GM23338 (cell line): ENCODE results near the gene REXO5. TPM values are rescaled to one million over a fixed set of nuclear protein-coding genes. Genes with fewer than 3 reads are reported as not detected.

ENCODE experiments used
- ATAC-seq: fragments of 200-7000 bp; cut with Tn5 transposase; 3 replicates; pipeline ENCODE4 v1.9.1; 2020
- DNase-seq: peaks from one replicate; pipeline ENCODE4 v3.0.0-alpha.2; 2015; ENCODE audit warnings: low spot score
- H2AFZ ChIP-seq: fragments of 200-600 bp; sonication (generic); 2 replicates; pipeline ENCODE4 v1.8.0; 2016; ENCODE audit warnings: antibody characterized with exemption, mild to moderate bottlenecking, moderate library complexity
- H3F3A ChIP-seq: fragments of 200-600 bp; sonication (generic); replicated peaks from 2 replicates; pipeline ENCODE4 v1.8.0; 2017; ENCODE audit warnings: antibody characterized with exemption, mixed run types, low read depth
- H3K27ac ChIP-seq: fragments of 200-600 bp; sonication (generic); 2 replicates; pipeline ENCODE4 v1.6.1; 2016; ENCODE audit warnings: low read depth
- H3K27me3 ChIP-seq: fragments of 200-600 bp; sonication (generic); 2 replicates; pipeline ENCODE4 v1.8.0; 2016; ENCODE audit warnings: mild to moderate bottlenecking, mixed run types, moderate library complexity; ENCODE audit not compliant: insufficient read depth
- H3K36me3 ChIP-seq: fragments of 200-600 bp; sonication (generic); 2 replicates; pipeline ENCODE4 v1.8.0; 2016; ENCODE audit warnings: mild to moderate bottlenecking; ENCODE audit not compliant: insufficient read depth
- H3K4me1 ChIP-seq: fragments of 200-600 bp; sonication (generic); 2 replicates; pipeline ENCODE4 v1.8.0; 2016; ENCODE audit warnings: mild to moderate bottlenecking, moderate library complexity; ENCODE audit not compliant: insufficient read depth
- H3K4me2 ChIP-seq: fragments of 200-600 bp; sonication (generic); 2 replicates; pipeline ENCODE4 v1.7.1; 2017; ENCODE audit warnings: mixed run types
- H3K4me3 ChIP-seq: fragments of 200-600 bp; sonication (generic); 2 replicates; pipeline ENCODE4 v1.6.1; 2016; ENCODE audit warnings: mixed run types
- H3K79me2 ChIP-seq: fragments of 200-600 bp; sonication (generic); replicated peaks from 2 replicates; pipeline ENCODE4 v1.8.0; 2017; ENCODE audit warnings: mild to moderate bottlenecking; ENCODE audit not compliant: insufficient read depth
- H3K9me2 ChIP-seq: fragments of 200-600 bp; sonication (generic); 2 replicates; pipeline ENCODE4 v1.8.0; 2017; ENCODE audit not compliant: insufficient read depth
- H4K20me1 ChIP-seq: fragments of 200-600 bp; sonication (generic); replicated peaks from 2 replicates; pipeline ENCODE4 v1.8.0; 2017; ENCODE audit warnings: mild to moderate bottlenecking; ENCODE audit not compliant: insufficient read depth
- H3K27ac Mint-ChIP-seq: 2 replicates; pipeline ENCODE4 v1.8.0; 2020; ENCODE audit warnings: inconsistent platforms, mild to moderate bottlenecking, moderate library complexity, mixed read lengths
- H3K27me3 Mint-ChIP-seq: 3 replicates; pipeline ENCODE4 v1.8.0; 2022; ENCODE audit warnings: low read depth, mild to moderate bottlenecking, moderate library complexity, mixed read lengths, inconsistent platforms; ENCODE audit not compliant: insufficient read depth, poor library complexity
- H3K36me3 Mint-ChIP-seq: 3 replicates; pipeline ENCODE4 v1.8.0; 2021; ENCODE audit warnings: low read depth, mild to moderate bottlenecking, inconsistent platforms, moderate library complexity, mixed read lengths
- H3K4me1 Mint-ChIP-seq: 3 replicates; pipeline ENCODE4 v1.8.0; 2020; ENCODE audit warnings: mild to moderate bottlenecking, inconsistent platforms, mixed read lengths
- H3K4me3 Mint-ChIP-seq: 3 replicates; pipeline ENCODE4 v1.8.0; 2021; ENCODE audit warnings: moderate library complexity, mild to moderate bottlenecking, inconsistent platforms, mixed read lengths
- H3K9me3 Mint-ChIP-seq: 3 replicates; pipeline ENCODE4 v1.8.0; 2020; ENCODE audit warnings: moderate library complexity, mild to moderate bottlenecking, inconsistent platforms, mixed read lengths
- CREB1 ChIP-seq: fragments of 250-450 bp; sonication (Bioruptor Pico); IDR thresholded peaks from 2 replicates; pipeline ENCODE4 v1.5.0; 2020; ENCODE audit warnings: low read depth, mild to moderate bottlenecking, moderate library complexity
- EZH2 ChIP-seq: fragments of 200-600 bp; sonication (generic); IDR thresholded peaks from one replicate; pipeline ENCODE4 v1.8.0; 2017; ENCODE audit warnings: antibody characterized with exemption, mild to moderate bottlenecking, low read depth; ENCODE audit not compliant: unreplicated experiment
- EZH2phosphoT487 ChIP-seq: fragments of 200-600 bp; sonication (generic); IDR thresholded peaks from one replicate; pipeline ENCODE4 v1.8.1; 2018; ENCODE audit warnings: antibody characterized with exemption; ENCODE audit not compliant: unreplicated experiment
- JUNB ChIP-seq: IDR thresholded peaks from one replicate; pipeline ENCODE4 v1.6.1; 2016; ENCODE audit warnings: antibody characterized with exemption; ENCODE audit not compliant: unreplicated experiment
- NANOG ChIP-seq: IDR thresholded peaks from 2 replicates; pipeline ENCODE4 v1.6.1; 2016; ENCODE audit warnings: antibody characterized with exemption, borderline replicate concordance
- STAT1 ChIP-seq: IDR thresholded peaks from one replicate; pipeline ENCODE4 v1.6.1; 2016; ENCODE audit warnings: antibody characterized with exemption; ENCODE audit not compliant: unreplicated experiment
- ZNF114 ChIP-seq: fragments of 250-450 bp; sonication (Bioruptor Pico); IDR thresholded peaks from 2 replicates; pipeline ENCODE4 v1.5.0; 2020; ENCODE audit warnings: mild to moderate bottlenecking, moderate library complexity
- ZNF331 ChIP-seq: fragments of 250-450 bp; sonication (Bioruptor Pico); IDR thresholded peaks from 2 replicates; pipeline ENCODE4 v1.5.0; 2020; ENCODE audit warnings: low read depth, mild to moderate bottlenecking, moderate library complexity
- polyA plus RNA-seq: library from polyadenylated mRNA; unstranded; fragments of >200 nt; fragmentation: Nextera tagmentation; extraction: Ambion mirVana; gene quantifications from 2 replicates; pipeline ENCODE4 v1.2.1, GENCODE V29; 2016
- total RNA-seq: library from RNA; depleted of rRNA; stranded (reverse); fragments of >200 nt; shearing (Covaris generic); gene quantifications from 2 replicates; pipeline ENCODE4 v1.2.3, GENCODE V29; 2014
- TF ChIP-seq, protein P1 (sequence below): fragments of 250-450 bp; sonication (Bioruptor Pico); IDR thresholded peaks from 2 replicates; pipeline ENCODE4 v1.5.0; 2020; ENCODE audit warnings: mild to moderate bottlenecking, moderate library complexity

The REXO5 gene
- total and polyA plus RNA-seq, 2 experiments from 2014 or later, result 6.5 to 6.9 TPM

DNA sequence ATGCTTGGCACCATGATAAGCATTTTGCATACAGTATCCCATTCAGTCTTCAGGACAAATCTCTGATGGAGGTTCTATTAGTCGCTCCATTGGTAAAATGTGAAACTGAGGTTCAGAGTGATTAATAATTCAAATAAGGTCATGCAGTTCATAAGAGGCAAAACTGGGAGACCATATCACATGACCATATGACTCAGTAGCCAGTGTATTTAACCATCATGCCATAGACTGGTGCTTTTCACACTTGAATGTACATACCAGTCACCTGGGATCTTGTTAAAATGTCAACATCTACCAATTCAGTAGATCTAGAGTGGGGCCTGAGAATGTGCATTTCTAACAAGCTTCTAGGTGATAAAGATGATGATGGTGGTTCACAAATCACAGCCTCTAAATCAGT lies 38.2 kb upstream of the REXO5 start:
- Mint-ChIP-seq H3K4me1 (peaks cover 5% of the 10 kb centered on the region; the same call in 2 of the 3 replicates), H3K9me3 (no peaks in the 10 kb centered on the region; the same call in 2 of the 3 replicates), H3K27ac (no peak overlapping the region), H3K36me3 (no peaks in the 10 kb centered on the region), H3K27me3 (peaks cover 2% of the 10 kb centered on the region), H3K4me3 (no peak overlapping the region)
- no peak for TF ChIP-seq EZH2phosphoT487
- no peak for TF ChIP-seq JUNB
- TF ChIP-seq, protein P1, sequence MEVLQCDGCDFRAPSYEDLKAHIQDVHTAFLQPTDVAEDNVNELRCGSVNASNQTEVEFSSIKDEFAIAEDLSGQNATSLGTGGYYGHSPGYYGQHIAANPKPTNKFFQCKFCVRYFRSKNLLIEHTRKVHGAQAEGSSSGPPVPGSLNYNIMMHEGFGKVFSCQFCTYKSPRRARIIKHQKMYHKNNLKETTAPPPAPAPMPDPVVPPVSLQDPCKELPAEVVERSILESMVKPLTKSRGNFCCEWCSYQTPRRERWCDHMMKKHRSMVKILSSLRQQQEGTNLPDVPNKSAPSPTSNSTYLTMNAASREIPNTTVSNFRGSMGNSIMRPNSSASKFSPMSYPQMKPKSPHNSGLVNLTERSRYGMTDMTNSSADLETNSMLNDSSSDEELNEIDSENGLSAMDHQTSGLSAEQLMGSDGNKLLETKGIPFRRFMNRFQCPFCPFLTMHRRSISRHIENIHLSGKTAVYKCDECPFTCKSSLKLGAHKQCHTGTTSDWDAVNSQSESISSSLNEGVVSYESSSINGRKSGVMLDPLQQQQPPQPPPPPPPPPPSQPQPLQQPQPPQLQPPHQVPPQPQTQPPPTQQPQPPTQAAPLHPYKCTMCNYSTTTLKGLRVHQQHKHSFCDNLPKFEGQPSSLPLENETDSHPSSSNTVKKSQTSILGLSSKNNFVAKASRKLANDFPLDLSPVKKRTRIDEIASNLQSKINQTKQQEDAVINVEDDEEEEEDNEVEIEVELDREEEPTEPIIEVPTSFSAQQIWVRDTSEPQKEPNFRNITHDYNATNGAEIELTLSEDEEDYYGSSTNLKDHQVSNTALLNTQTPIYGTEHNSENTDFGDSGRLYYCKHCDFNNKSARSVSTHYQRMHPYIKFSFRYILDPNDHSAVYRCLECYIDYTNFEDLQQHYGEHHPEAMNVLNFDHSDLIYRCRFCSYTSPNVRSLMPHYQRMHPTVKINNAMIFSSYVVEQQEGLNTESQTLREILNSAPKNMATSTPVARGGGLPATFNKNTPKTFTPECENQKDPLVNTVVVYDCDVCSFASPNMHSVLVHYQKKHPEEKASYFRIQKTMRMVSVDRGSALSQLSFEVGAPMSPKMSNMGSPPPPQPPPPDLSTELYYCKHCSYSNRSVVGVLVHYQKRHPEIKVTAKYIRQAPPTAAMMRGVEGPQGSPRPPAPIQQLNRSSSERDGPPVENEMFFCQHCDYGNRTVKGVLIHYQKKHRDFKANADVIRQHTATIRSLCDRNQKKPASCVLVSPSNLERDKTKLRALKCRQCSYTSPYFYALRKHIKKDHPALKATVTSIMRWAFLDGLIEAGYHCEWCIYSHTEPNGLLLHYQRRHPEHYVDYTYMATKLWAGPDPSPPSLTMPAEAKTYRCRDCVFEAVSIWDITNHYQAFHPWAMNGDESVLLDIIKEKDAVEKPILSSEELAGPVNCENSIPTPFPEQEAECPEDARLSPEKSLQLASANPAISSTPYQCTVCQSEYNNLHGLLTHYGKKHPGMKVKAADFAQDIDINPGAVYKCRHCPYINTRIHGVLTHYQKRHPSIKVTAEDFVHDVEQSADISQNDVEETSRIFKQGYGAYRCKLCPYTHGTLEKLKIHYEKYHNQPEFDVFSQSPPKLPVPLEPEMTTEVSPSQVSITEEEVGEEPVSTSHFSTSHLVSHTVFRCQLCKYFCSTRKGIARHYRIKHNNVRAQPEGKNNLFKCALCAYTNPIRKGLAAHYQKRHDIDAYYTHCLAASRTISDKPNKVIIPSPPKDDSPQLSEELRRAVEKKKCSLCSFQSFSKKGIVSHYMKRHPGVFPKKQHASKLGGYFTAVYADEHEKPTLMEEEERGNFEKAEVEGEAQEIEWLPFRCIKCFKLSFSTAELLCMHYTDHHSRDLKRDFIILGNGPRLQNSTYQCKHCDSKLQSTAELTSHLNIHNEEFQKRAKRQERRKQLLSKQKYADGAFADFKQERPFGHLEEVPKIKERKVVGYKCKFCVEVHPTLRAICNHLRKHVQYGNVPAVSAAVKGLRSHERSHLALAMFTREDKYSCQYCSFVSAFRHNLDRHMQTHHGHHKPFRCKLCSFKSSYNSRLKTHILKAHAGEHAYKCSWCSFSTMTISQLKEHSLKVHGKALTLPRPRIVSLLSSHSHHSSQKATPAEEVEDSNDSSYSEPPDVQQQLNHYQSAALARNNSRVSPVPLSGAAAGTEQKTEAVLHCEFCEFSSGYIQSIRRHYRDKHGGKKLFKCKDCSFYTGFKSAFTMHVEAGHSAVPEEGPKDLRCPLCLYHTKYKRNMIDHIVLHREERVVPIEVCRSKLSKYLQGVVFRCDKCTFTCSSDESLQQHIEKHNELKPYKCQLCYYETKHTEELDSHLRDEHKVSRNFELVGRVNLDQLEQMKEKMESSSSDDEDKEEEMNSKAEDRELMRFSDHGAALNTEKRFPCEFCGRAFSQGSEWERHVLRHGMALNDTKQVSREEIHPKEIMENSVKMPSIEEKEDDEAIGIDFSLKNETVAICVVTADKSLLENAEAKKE (CRISPR knock-in tag), result no peak
- no peak for TF ChIP-seq NANOG
- TF ChIP-seq ZNF114 (CRISPR knock-in tag), result no peak
- TF ChIP-seq EZH2, result no peak
- no peak for TF ChIP-seq STAT1
- TF ChIP-seq ZNF331 (CRISPR knock-in tag), result no peak
- no peak for TF ChIP-seq CREB1
- H3K27ac ChIP-seq, result no peak overlapping the region
- DNase-seq, result no peak
- no peaks in the 10 kb centered on the region for H3K27me3 ChIP-seq
- H3K9me2 ChIP-seq, result no peaks in the 10 kb centered on the region
- H3F3A ChIP-seq, result no peaks in the 10 kb centered on the region
- H3K4me3 ChIP-seq, result no peak overlapping the region
- no peak for ATAC-seq
- no peak overlapping the region for H2AFZ ChIP-seq
- H3K4me2 ChIP-seq, result no peak overlapping the region
- no peaks in the 10 kb centered on the region for H3K36me3 ChIP-seq
- H3K79me2 ChIP-seq, result no peaks in the 10 kb centered on the region
- no peaks in the 10 kb centered on the region for H4K20me1 ChIP-seq
- no peaks in the 10 kb centered on the region for H3K4me1 ChIP-seq
